ENCODE results near the gene SRD5A3. TPM values are rescaled to one million over a fixed set of nuclear protein-coding genes. Genes with fewer than 3 reads are reported as not detected.

The SRD5A3 gene
- total and polyA plus RNA-seq, 10 donors: 2.8 to 11.1 (median 5.9) TPM

GRCh38 chr4:55378617-55379467 is 32.8 kb downstream of the SRD5A3 start:
- no peak overlapping the region for H3K27ac ChIP-seq
- H3K36me3 ChIP-seq: no peaks in the 10 kb centered on the region
- intact Hi-C loops (cut with DNase I; ENCODE audit: low total_unique reads): no loop called here
- no peak for TF ChIP-seq POLR2A (IDR thresholded peaks at IDR 0.05)
- no peak for TF ChIP-seq POLR2AphosphoS5 (IDR thresholded peaks at IDR 0.05)
- TF ChIP-seq, protein P1, sequence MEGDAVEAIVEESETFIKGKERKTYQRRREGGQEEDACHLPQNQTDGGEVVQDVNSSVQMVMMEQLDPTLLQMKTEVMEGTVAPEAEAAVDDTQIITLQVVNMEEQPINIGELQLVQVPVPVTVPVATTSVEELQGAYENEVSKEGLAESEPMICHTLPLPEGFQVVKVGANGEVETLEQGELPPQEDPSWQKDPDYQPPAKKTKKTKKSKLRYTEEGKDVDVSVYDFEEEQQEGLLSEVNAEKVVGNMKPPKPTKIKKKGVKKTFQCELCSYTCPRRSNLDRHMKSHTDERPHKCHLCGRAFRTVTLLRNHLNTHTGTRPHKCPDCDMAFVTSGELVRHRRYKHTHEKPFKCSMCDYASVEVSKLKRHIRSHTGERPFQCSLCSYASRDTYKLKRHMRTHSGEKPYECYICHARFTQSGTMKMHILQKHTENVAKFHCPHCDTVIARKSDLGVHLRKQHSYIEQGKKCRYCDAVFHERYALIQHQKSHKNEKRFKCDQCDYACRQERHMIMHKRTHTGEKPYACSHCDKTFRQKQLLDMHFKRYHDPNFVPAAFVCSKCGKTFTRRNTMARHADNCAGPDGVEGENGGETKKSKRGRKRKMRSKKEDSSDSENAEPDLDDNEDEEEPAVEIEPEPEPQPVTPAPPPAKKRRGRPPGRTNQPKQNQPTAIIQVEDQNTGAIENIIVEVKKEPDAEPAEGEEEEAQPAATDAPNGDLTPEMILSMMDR (IDR thresholded peaks at IDR 0.05 in 8 of 11, conservative IDR thresholded peaks at IDR 0.05 in 3 of 11): no peak
- 80 to 93% (median 91%) methylated on average over 13 of the region's 13 CpGs for WGBS, 5 donors
- H3K9me3 ChIP-seq: no peaks in the 10 kb centered on the region
- H3K4me1 ChIP-seq: peaks cover 0 to 6% (median 0%) of the 10 kb centered on the region in 6 donors
- DNase-seq: no peak
- H3K4me3 ChIP-seq: no peak overlapping the region
- H3K27me3 ChIP-seq (replicated peaks in 1 of 7): no peaks in the 10 kb centered on the region

GRCh38 chr4:55380576-55380975 is 34.5 kb downstream of the SRD5A3 start:
- no peaks in the 10 kb centered on the region for H3K27me3 ChIP-seq (replicated peaks in 1 of 7)
- 79 to 97% (median 90%) methylated on average over 2 of the region's 2 CpGs for WGBS, 5 donors
- peaks cover 0 to 6% (median 0%) of the 10 kb centered on the region in 6 donors for H3K4me1 ChIP-seq
- H3K4me3 ChIP-seq: no peak overlapping the region
- intact Hi-C loops (cut with DNase I; ENCODE audit: low total_unique reads): no loop called here
- H3K27ac ChIP-seq: no peak overlapping the region
- TF ChIP-seq POLR2AphosphoS5 (IDR thresholded peaks at IDR 0.05) (no peak), POLR2A (IDR thresholded peaks at IDR 0.05) (no peak)
- TF ChIP-seq, protein P1 (IDR thresholded peaks at IDR 0.05 in 8 of 11, conservative IDR thresholded peaks at IDR 0.05 in 3 of 11): no peak
- no peak for DNase-seq
- H3K36me3 ChIP-seq: no peaks in the 10 kb centered on the region
- no peaks in the 10 kb centered on the region for H3K9me3 ChIP-seq

- no peaks in the 10 kb centered on the region for H3K36me3 ChIP-seq
- peaks cover 0 to 10% (median 0%) of the 10 kb centered on the region in 6 donors for H3K4me1 ChIP-seq
- H3K4me3 ChIP-seq: peak overlapping the region in 1 of 8 donors; percentile 10
- DNase-seq: no peak
- H3K27ac ChIP-seq: no peak overlapping the region
- intact Hi-C loops (cut with DNase I; ENCODE audit: low total_unique reads): no loop called here
- TF ChIP-seq POLR2A (IDR thresholded peaks at IDR 0.05): no peak
- no peak for TF ChIP-seq POLR2AphosphoS5 (IDR thresholded peaks at IDR 0.05)
- TF ChIP-seq, protein P1 (IDR thresholded peaks at IDR 0.05 in 8 of 11, conservative IDR thresholded peaks at IDR 0.05 in 3 of 11): no peak
- no peaks in the 10 kb centered on the region for H3K27me3 ChIP-seq (replicated peaks in 1 of 7)
- WGBS, 5 donors: 89 to 94% (median 91%) methylated on average over 5 to 7 of the region's 7 CpGs
- no peaks in the 10 kb centered on the region for H3K9me3 ChIP-seq
Measured at GRCh38 chr4:55381502-55381901, 35.5 kb downstream of the SRD5A3 start.

DNA sequence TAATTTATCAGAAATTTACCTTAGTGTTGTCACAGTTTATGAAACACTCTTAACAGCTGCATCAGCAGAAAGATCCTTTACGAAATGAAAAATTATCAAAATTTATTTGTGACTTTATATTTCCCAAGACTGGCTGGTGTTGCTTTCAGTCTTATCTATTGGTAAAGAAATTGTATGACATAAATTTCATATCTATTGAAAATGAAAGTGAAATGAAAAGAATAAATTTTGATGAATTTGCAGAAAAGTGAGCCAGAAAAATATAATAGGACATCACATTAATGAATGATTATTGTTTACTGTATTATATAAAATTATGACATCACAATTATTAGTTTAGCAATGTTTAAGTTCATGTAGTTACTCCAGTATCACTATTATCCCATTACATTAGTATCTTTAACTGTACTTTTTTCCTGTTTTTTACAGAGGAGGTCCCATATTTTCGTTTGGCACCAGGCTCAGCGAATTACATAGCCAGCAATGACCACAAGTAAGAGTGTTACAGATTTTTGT is 36.5 kb downstream of the SRD5A3 start:
- WGBS, 5 donors: 66 to 80% (median 73%) methylated on average over 3 of the region's 3 CpGs
- no peak for TF ChIP-seq POLR2A (IDR thresholded peaks at IDR 0.05)
- TF ChIP-seq, protein P1 (IDR thresholded peaks at IDR 0.05 in 8 of 11, conservative IDR thresholded peaks at IDR 0.05 in 3 of 11): no peak
- TF ChIP-seq POLR2AphosphoS5 (IDR thresholded peaks at IDR 0.05): no peak

More for the DNA sequence above, 36.5 kb downstream of the SRD5A3 start:
- H3K36me3 ChIP-seq: no peaks in the 10 kb centered on the region
- no peak for DNase-seq
- H3K27me3 ChIP-seq (replicated peaks in 1 of 7): no peaks in the 10 kb centered on the region
- intact Hi-C loops (cut with DNase I; ENCODE audit: low total_unique reads): no loop called here
- H3K27ac ChIP-seq: peak overlapping the region in 2 of 8 donors; percentile 1 to 10
- peak overlapping the region in 1 of 8 donors; percentile 10 for H3K4me3 ChIP-seq
- H3K9me3 ChIP-seq: no peaks in the 10 kb centered on the region
- peaks cover 0 to 13% (median 0%) of the 10 kb centered on the region in 6 donors for H3K4me1 ChIP-seq

Data from spleen (tissue), 11 donors.